GM10266 (cell line): ENCODE measurements around the gene CLCA1.
"Not testable (repeated sequence)": the region's sequence is repeated elsewhere in the genome, so short reads cannot be mapped to it uniquely, and the experiment has no call there.

ENCODE experiments used
- DNase-seq: peaks from one replicate; pipeline ENCODE4 v3.0.0; 2012; ENCODE audit errors: extremely low spot score
- CTCF ChIP-seq: IDR thresholded peaks from 2 replicates; pipeline ENCODE4 v1.5.1; 2012; ENCODE audit warnings: mild to moderate bottlenecking, low read depth; ENCODE audit not compliant: control insufficient read depth, insufficient read depth; ENCODE audit errors: missing control alignments

Gene CLCA1

GRCh38 chr1:86487811-86488141 lies 19.0 kb downstream of the CLCA1 start:
- no peak for DNase-seq
- no peak for TF ChIP-seq CTCF

GRCh38 chr1:86489242-86489878 lies 20.6 kb downstream of the CLCA1 start:
- TF ChIP-seq CTCF = no peak
- no peak for DNase-seq

- no peak for DNase-seq
- no peak for TF ChIP-seq CTCF
These were observed 22.6 kb downstream of the CLCA1 start for GRCh38 chr1:86491171-86491950.

DNA sequence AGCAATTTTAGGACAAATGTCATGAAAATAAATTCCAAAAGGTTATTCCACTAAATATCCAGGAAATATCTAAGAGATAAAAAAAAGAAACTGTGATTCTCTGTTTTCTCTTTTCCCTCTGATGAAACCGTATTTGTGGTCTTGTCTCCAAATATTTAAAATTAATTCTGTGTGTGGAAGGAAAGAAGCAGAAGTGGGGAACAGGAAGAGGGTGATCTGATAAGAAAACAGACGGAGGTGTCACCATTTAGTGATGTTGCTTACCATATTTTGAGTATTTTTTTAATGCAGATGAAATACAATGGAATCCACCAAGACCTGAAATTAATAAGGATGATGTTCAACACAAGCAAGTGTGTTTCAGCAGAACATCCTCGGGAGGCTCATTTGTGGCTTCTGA lies 29.6 kb downstream of the CLCA1 start:
- DNase-seq = no peak
- no peak for TF ChIP-seq CTCF

DNA sequence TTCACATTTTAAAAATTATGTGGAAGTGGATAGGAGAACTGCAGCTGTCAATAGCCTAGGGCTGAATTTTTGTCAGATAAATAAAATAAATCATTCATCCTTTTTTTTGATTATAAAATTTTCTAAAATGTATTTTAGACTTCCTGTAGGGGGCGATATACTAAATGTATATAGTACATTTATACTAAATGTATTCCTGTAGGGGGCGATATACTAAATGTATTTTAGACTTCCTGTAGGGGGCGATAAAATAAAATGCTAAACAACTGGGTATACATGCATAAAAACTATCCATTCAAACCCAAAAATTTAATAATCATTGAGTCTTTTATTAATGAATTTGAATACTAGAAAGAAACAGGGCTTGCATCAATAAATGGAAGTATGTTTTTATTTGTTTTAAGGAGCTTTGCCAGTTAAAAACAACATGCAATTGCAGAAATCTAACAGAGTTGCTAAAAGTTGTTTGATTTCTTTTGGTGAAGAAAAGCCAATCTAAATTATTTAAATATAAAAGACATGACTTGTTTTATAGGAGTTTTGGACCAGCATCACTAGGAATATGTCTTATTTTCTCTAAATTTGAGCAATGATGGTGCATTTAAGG lies 31.4 kb downstream of the CLCA1 start:
- TF ChIP-seq CTCF = peak; percentile 74
- DNase-seq = peak; percentile 25

DNA sequence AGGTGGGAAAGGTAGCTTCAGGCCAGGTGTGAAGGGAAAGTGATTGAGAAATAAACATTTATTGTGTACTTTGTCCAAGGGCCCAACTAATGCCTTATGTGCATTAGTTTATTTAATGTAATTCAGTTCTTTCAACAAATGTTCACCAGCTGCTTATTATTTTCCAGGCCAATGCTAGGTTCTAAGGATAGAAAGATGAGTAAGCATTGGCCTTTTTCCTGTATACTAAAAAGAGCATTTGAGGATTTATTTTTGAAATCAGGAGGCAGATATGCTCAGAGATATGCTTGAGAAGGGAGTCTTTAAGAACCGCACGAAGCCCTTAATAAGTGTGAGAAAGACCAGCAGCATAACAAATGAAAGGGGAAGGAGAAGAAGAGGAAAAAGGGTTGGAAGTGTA lies 32.0 kb downstream of the CLCA1 start:
- no peak for TF ChIP-seq CTCF
- no peak for DNase-seq

DNA sequence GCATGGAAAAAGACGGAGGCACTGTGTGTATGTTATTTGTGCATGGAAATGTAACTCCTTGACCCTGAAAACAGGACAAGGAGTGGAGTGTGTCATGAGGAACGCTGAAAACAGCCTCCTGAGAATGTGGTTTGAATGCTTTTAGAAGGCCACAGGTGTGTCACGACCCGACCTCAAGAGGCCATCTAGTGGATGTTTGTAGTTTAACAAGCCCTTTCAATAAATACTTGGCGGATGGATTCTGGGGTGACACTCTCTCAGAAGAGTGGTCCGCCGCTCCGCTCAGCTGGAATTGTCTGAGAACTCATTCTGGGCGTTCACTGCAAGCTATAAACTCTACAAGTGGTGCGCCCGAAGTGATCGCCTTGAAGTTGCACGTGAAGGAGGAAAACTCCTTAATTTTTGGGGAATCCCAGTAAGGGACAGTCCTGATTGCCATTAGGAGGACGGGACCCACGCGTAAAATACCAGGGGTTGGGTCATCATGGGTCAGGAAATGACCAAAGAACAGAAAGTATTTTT lies 33.5 kb downstream of the CLCA1 start:
- DNase-seq = not testable (repeated sequence)
- TF ChIP-seq CTCF = peak; percentile 51
